Fibroblast of gingiva (primary cell): ENCODE data around the gene NRG3.

Experiments
- DNase-seq: peaks from one replicate; pipeline ENCODE4 v3.0.0-alpha.2; 2011; ENCODE audit warnings: low read depth

The NRG3 gene

GRCh38 chr10:82477776-82478175 lies 602.8 kb downstream of the NRG3 start:
- DNase-seq = no peak

GRCh38 chr10:82492647-82493046 lies 617.7 kb downstream of the NRG3 start:
- no peak for DNase-seq

GRCh38 chr10:82496114-82496513 lies 621.1 kb downstream of the NRG3 start:
- no peak for DNase-seq

GRCh38 chr10:82497439-82497838 lies 622.4 kb downstream of the NRG3 start:
- no peak for DNase-seq

- DNase-seq = no peak
Measured at GRCh38 chr10:82498976-82499375, 624.0 kb downstream of the NRG3 start.

- no peak for DNase-seq
Measured at GRCh38 chr10:82505009-82505408, 630.0 kb downstream of the NRG3 start.

- DNase-seq = no peak
Measured at GRCh38 chr10:82506680-82507376, 631.8 kb downstream of the NRG3 start.

GRCh38 chr10:82515256-82515655 lies 640.3 kb downstream of the NRG3 start:
- DNase-seq = no peak

GRCh38 chr10:82529062-82529461 lies 654.1 kb downstream of the NRG3 start:
- DNase-seq = no peak

- no peak for DNase-seq
Measured at GRCh38 chr10:82535457-82535856, 660.5 kb downstream of the NRG3 start.

GRCh38 chr10:82536668-82537067 lies 661.7 kb downstream of the NRG3 start:
- DNase-seq = no peak

GRCh38 chr10:82538272-82538671 lies 663.3 kb downstream of the NRG3 start:
- no peak for DNase-seq

GRCh38 chr10:82543631-82544030 lies 668.6 kb downstream of the NRG3 start:
- DNase-seq = no peak

GRCh38 chr10:82544377-82544776 lies 669.4 kb downstream of the NRG3 start:
- no peak for DNase-seq

GRCh38 chr10:82551506-82551905 lies 676.5 kb downstream of the NRG3 start:
- DNase-seq = no peak

GRCh38 chr10:82552267-82552666 lies 677.3 kb downstream of the NRG3 start:
- no peak for DNase-seq

- no peak for DNase-seq
Measured at GRCh38 chr10:82554381-82554780, 679.4 kb downstream of the NRG3 start.

- DNase-seq = no peak
Measured at GRCh38 chr10:82558014-82558607, 683.1 kb downstream of the NRG3 start.

- no peak for DNase-seq
Measured at GRCh38 chr10:82564353-82565196, 689.6 kb downstream of the NRG3 start.

- DNase-seq = no peak
Measured at GRCh38 chr10:82565197-82565575, 690.2 kb downstream of the NRG3 start.

GRCh38 chr10:82572744-82573143 lies 697.8 kb downstream of the NRG3 start:
- no peak for DNase-seq

- DNase-seq = no peak
Measured at GRCh38 chr10:82574081-82574480, 699.1 kb downstream of the NRG3 start.

GRCh38 chr10:82575318-82575717 lies 700.3 kb downstream of the NRG3 start:
- no peak for DNase-seq
